HCT116 (cell line): ENCODE measurements around the gene FAM124B. TPM values are rescaled to one million over a fixed set of nuclear protein-coding genes. Genes with fewer than 3 reads are reported as not detected.
A peak's percentile ranks its signal among the peaks of the same experiment; 100 is the strongest.

Experiments
- ATAC-seq: fragments of 200-7000 bp; cut with Tn5 transposase; 2 replicates; pipeline ENCODE4 v1.9.1; 2020; ENCODE audit warnings: mild to moderate bottlenecking, moderate library complexity
- BruUV-seq: library from RNA; stranded (reverse); fragments of 400-500 nt; replicated peaks from 2 replicates; lab custom pipeline; 2021; lab: Mats Ljungman, UMichigan
- CTCF ChIA-PET: fragments of 300-600 bp; sonication (Branson Sonifier 250); formaldehyde crosslinking; loops from one replicate; lab custom pipeline; 2021; ENCODE audit warnings: antibody characterized with exemption; lab: Charles Lee
- POLR2A ChIA-PET: fragments of 300-600, 350-600 bp; sonication (Branson Sonifier 250); formaldehyde crosslinking; loops from one replicate; lab custom pipeline; 2021; ENCODE audit warnings: antibody characterized with exemption; lab: Charles Lee
- RAD21 ChIA-PET, 2 experiments: fragments of 300-600 bp; sonication (Branson Sonifier 250); formaldehyde crosslinking; loops; one replicate each; lab custom pipeline; 2023; ENCODE audit warnings: low total read pairs in 2 of 2; ENCODE audit not compliant: uncharacterized antibody in 2 of 2, unreplicated experiment in 2 of 2, low non-redundant PET in 1 of 2; lab: Charles Lee
- DNase-seq: peaks from one replicate; pipeline ENCODE4 v3.0.0-alpha.2; 2010; ENCODE audit warnings: low read depth, low spot score
- H2AFZ ChIP-seq: fragments of 200-600 bp; shearing (Covaris generic), sonication (generic); 2 replicates; pipeline ENCODE4 v1.6.1; 2017; ENCODE audit warnings: low read depth, mixed run types, mixed read lengths, antibody characterized with exemption, low read length; ENCODE audit not compliant: poor library complexity, severe bottlenecking
- H3K27ac ChIP-seq: 2 replicates; pipeline ENCODE4 v1.5.1; 2012; ENCODE audit warnings: low read depth, low read length
- H3K27me3 ChIP-seq: fragments of 200-600 bp; sonication (generic); 2 replicates; pipeline ENCODE4 v1.6.1; 2016; ENCODE audit warnings: mixed run types, low read length, mixed read lengths; ENCODE audit not compliant: insufficient read depth
- H3K36me3 ChIP-seq, 2 experiments: fragments of 200-500 bp in 1 of 2; fragments of 200-600 bp in 1 of 2; sonication (Bioruptor generic) in 1 of 2; sonication (generic) in 1 of 2; 2 replicates each; pipeline versions ENCODE4 v1.5.1 to v1.6.1; 2014 to 2016; ENCODE audit warnings: low read length in 2 of 2, inconsistent platforms in 1 of 2, mixed read lengths in 1 of 2, mixed run types in 1 of 2; ENCODE audit not compliant: insufficient read depth in 2 of 2, control insufficient read depth in 1 of 2
- H3K4me1 ChIP-seq, 2 experiments: fragments of 200-600 bp in 1 of 2; sonication (generic) in 1 of 2; 2 replicates each; pipeline versions ENCODE4 v1.5.1 to v1.6.1; 2012 to 2017; ENCODE audit warnings: low read length in 2 of 2, inconsistent platforms in 1 of 2, mild to moderate bottlenecking in 1 of 2, mixed read lengths in 1 of 2, mixed run types in 1 of 2, moderate library complexity in 1 of 2; ENCODE audit not compliant: insufficient read depth in 2 of 2, control insufficient read depth in 1 of 2
- H3K4me2 ChIP-seq: fragments of 200-600 bp; sonication (generic); 2 replicates; pipeline ENCODE4 v1.6.1; 2017; ENCODE audit warnings: mixed run types, low read length, mixed read lengths
- H3K4me3 ChIP-seq, 2 experiments: fragments of 200-600 bp in 1 of 2; sonication (generic) in 1 of 2; replicated peaks in 1 of 2; 2 replicates each; pipeline ENCODE4 v1.5.1; 2011 to 2016; ENCODE audit warnings: low read length in 2 of 2, control low read depth in 1 of 2, low read depth in 1 of 2, mild to moderate bottlenecking in 1 of 2, mixed read lengths in 1 of 2, mixed run types in 1 of 2
- H3K79me2 ChIP-seq: fragments of 200-600 bp; sonication (generic); 2 replicates; pipeline ENCODE4 v1.6.1; 2017; ENCODE audit warnings: mild to moderate bottlenecking, mixed run types, low read length, moderate library complexity, mixed read lengths; ENCODE audit not compliant: insufficient read depth
- H3K9ac ChIP-seq: fragments of 200-600 bp; sonication (generic); 2 replicates; pipeline ENCODE4 v1.6.1; 2016; ENCODE audit warnings: low read length, mixed read lengths
- H3K9me2 ChIP-seq: fragments of 200-600 bp; sonication (generic), shearing (Covaris generic); 2 replicates; pipeline ENCODE4 v1.6.1; 2017; ENCODE audit warnings: mixed run types, mild to moderate bottlenecking, moderate library complexity; ENCODE audit not compliant: insufficient read depth
- H3K9me3 ChIP-seq, 2 experiments: fragments of 200-500 bp in 1 of 2; fragments of 200-600 bp in 1 of 2; sonication (Bioruptor generic) in 1 of 2; sonication (generic) in 1 of 2; 2 replicates each; pipeline ENCODE4 v1.6.1; 2014 to 2017; ENCODE audit warnings: low read length in 2 of 2, mixed read lengths in 2 of 2, inconsistent platforms in 1 of 2, low read depth in 1 of 2, mild to moderate bottlenecking in 1 of 2, mixed run types in 1 of 2, moderate library complexity in 1 of 2; ENCODE audit not compliant: control insufficient read depth in 1 of 2, insufficient read depth in 1 of 2
- H4K20me1 ChIP-seq: fragments of 200-600 bp; sonication (generic), shearing (Covaris generic); 2 replicates; pipeline ENCODE4 v1.6.1; 2017; ENCODE audit warnings: mixed run types, mild to moderate bottlenecking, moderate library complexity; ENCODE audit not compliant: insufficient read depth
- FOSL1 ChIP-seq: IDR thresholded peaks from 2 replicates; pipeline ENCODE4 v1.6.1; 2012; ENCODE audit warnings: low read depth
- POLR2A ChIP-seq: IDR thresholded peaks from 2 replicates; pipeline ENCODE4 v1.7.0; 2011; ENCODE audit warnings: borderline replicate concordance; ENCODE audit not compliant: insufficient read depth, insufficient read length; ENCODE audit errors: extremely low read depth
- POLR2AphosphoS5 ChIP-seq: IDR thresholded peaks from 2 replicates; pipeline ENCODE4 v1.6.1; 2011; ENCODE audit warnings: mild to moderate bottlenecking, low read depth, low read length, moderate library complexity
- RAD21 ChIP-seq: IDR thresholded peaks from 2 replicates; pipeline ENCODE4 v1.6.1; 2012; ENCODE audit warnings: low read depth, mild to moderate bottlenecking
- ZFX ChIP-seq: fragments of 450-650 bp; IDR thresholded peaks from 2 replicates; pipeline ENCODE4 v1.6.1; 2017
- ZNF274 ChIP-seq: fragments of 200-500 bp; sonication (Bioruptor generic); IDR thresholded peaks from 2 replicates; pipeline ENCODE4 v1.6.1; 2014; ENCODE audit warnings: mild to moderate bottlenecking, low read depth, low read length, inconsistent platforms
- intact Hi-C: fragments of 100-400 bp; cut with micrococcal nuclease; formaldehyde crosslinking; loops from 2 replicates; pipeline ENCODE4 v1.10.0; 2022
- total RNA-seq: library from RNA; stranded (reverse); gene quantifications from one replicate; pipeline ENCODE4 v1.2.1, GENCODE V29; 2021; ENCODE audit not compliant: unreplicated experiment
- TF ChIP-seq, protein P1 (sequence below), 3 experiments: fragments of 200-600 bp in 1 of 3; sonication (generic) in 1 of 3; IDR thresholded peaks in 2 of 3; conservative IDR thresholded peaks in 1 of 3; 2 replicates each; pipeline ENCODE4 v1.5.1; 2012 to 2017; ENCODE audit warnings: low read depth in 2 of 3, low read length in 2 of 3, antibody characterized with exemption in 1 of 3, borderline replicate concordance in 1 of 3, control low read depth in 1 of 3, mild to moderate bottlenecking in 1 of 3, mixed read lengths in 1 of 3, mixed run types in 1 of 3, moderate library complexity in 1 of 3; ENCODE audit not compliant: insufficient read depth in 1 of 3

The FAM124B gene
- total RNA-seq, 1 experiment from 2014 or later = not detected

DNA sequence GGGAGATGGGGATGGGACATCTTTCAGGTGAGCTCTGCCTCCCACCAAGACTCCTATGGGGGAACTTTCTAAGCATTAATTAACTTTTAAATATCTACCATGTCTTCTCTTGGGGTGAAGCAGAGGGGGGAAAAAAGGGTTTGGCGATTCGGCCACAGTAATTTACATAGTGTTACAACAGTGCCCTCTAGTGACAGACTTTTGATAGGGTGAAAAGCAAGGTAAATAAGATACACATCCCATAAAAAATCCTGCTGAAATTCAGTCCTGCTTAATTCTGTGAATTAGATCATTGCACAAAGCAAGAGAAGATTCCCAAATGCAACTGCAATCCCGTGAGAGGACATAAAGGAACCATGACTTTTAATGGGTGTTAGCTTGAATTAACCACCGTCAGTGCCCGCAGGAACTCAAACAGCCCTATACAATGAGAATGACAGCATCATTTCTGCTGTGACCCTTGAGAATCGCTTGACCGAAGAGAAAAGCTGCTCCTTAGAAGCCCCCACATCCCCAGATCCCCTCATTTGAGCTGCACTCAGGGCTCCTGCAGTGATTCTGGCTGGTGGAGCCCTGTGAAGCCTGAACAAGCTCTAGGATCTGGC is 32.8 kb downstream of the FAM124B start:
- intact Hi-C loops = no loop called here
- Histone ChIP-seq H3K27me3 (no peaks in the 10 kb centered on the region), H2AFZ (peak overlapping the region; percentile 87), H4K20me1 (no peaks in the 10 kb centered on the region), H3K9ac (no peak overlapping the region), H3K9me2 (no peaks in the 10 kb centered on the region), H3K4me3 (no peak overlapping the region), H3K4me1 (no peaks in the 10 kb centered on the region), H3K9me3 (no peaks in the 10 kb centered on the region), H3K79me2 (no peaks in the 10 kb centered on the region), H3K27ac (no peak overlapping the region), H3K36me3 (no peaks in the 10 kb centered on the region), H3K4me2 (peak overlapping the region; percentile 14; the same call in 1 of the 2 replicates)
- RAD21 ChIA-PET = interaction anchor here (0.5 to 2.0 kb wide), 3 partner anchors 282 to 399 kb away, joined by 3 to 4 read pairs (median 4); no protein-coding TSS in a partner anchor
- BruUV-seq = no TSS peak
- POLR2A ChIA-PET = no interaction called here
- TF ChIP-seq RAD21 (peak; percentile 78), ZFX (no peak)
- TF ChIP-seq, protein P1, sequence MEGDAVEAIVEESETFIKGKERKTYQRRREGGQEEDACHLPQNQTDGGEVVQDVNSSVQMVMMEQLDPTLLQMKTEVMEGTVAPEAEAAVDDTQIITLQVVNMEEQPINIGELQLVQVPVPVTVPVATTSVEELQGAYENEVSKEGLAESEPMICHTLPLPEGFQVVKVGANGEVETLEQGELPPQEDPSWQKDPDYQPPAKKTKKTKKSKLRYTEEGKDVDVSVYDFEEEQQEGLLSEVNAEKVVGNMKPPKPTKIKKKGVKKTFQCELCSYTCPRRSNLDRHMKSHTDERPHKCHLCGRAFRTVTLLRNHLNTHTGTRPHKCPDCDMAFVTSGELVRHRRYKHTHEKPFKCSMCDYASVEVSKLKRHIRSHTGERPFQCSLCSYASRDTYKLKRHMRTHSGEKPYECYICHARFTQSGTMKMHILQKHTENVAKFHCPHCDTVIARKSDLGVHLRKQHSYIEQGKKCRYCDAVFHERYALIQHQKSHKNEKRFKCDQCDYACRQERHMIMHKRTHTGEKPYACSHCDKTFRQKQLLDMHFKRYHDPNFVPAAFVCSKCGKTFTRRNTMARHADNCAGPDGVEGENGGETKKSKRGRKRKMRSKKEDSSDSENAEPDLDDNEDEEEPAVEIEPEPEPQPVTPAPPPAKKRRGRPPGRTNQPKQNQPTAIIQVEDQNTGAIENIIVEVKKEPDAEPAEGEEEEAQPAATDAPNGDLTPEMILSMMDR (IDR thresholded peaks at IDR 0.05 in 2 of 3, conservative IDR thresholded peaks at IDR 0.05 in 1 of 3; ENCODE audit: borderline replicate concordance in 1 of 3, insufficient read depth in 1 of 3, low read depth in 2 of 3, low read length in 2 of 3) = peak; percentile 53 to 83 (median 58); a peak in 5 of 6 replicates
- DNase-seq (peak; percentile 37), ATAC-seq (peak; percentile 71)
- CTCF ChIA-PET = interaction anchor here (1.0 to 2.9 kb wide), 4 partner anchors 8 to 398 kb away, joined by 3 to 12 read pairs (median 5); no protein-coding TSS in a partner anchor

DNA sequence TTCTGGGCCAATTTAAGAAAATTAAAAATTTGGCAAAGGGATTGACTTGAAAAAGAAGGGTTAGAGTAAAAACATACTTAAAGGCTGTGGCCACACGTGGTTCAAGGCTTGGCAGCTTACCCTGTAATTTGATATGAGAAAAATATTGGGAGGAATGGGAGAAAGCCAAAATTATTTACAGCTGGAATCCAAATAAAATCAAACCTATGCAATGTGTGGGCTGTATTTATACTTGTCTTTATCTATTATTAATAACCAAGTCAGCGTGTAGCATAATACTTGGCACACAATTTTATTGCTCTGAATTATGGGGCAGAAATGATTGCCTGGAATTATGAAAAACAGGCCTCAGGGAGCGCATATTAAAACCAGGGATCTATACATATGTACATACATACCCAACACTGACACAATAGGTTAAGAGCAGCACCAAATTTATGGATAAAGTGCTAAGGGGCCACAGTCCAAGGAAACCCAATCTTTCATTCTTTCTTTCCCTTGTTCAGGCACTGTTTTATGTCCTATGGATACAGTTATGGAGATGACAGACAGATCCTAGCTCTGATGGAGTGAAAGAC is 35.6 kb downstream of the FAM124B start:
- no peaks in the 10 kb centered on the region for H3K4me1 ChIP-seq
- no peaks in the 10 kb centered on the region for H3K27me3 ChIP-seq
- no peaks in the 10 kb centered on the region for H3K9me3 ChIP-seq
- H3K79me2 ChIP-seq = no peaks in the 10 kb centered on the region
- H3K4me2 ChIP-seq = no peak overlapping the region
- no peak overlapping the region for H3K4me3 ChIP-seq
- H3K9ac ChIP-seq = no peak overlapping the region
- CTCF ChIA-PET = no interaction called here
- no peaks in the 10 kb centered on the region for H4K20me1 ChIP-seq
- no peak overlapping the region for H3K27ac ChIP-seq
- no peak for DNase-seq
- H3K36me3 ChIP-seq = no peaks in the 10 kb centered on the region
- intact Hi-C loops = no loop called here
- POLR2A ChIA-PET = no interaction called here
- RAD21 ChIA-PET = no interaction called here
- TF ChIP-seq POLR2AphosphoS5 = no peak
- TF ChIP-seq ZNF274 = no peak
- no peak for TF ChIP-seq FOSL1
- TF ChIP-seq ZFX = no peak
- TF ChIP-seq, protein P1 (IDR thresholded peaks at IDR 0.05 in 2 of 3, conservative IDR thresholded peaks at IDR 0.05 in 1 of 3; ENCODE audit: borderline replicate concordance in 1 of 3, insufficient read depth in 1 of 3, low read depth in 2 of 3, low read length in 2 of 3) = no peak
- TF ChIP-seq POLR2A = no peak
- no peaks in the 10 kb centered on the region for H3K9me2 ChIP-seq
- no peak overlapping the region for H2AFZ ChIP-seq
- BruUV-seq = no TSS peak
- no peak for ATAC-seq
